GM12891 (cell line): ENCODE data around the gene THAP7.
"Not testable (repeated sequence)": the region's sequence is repeated elsewhere in the genome, so short reads cannot be mapped to it uniquely, and the experiment has no call there.

Experiments used
- POLR2A ChIP-seq: IDR thresholded peaks from 2 replicates; pipeline ENCODE4 v1.6.1; 2011; ENCODE audit warnings: low read depth, low read length, control low read depth
- POLR2AphosphoS5 ChIP-seq: IDR thresholded peaks from 2 replicates; pipeline ENCODE4 v1.6.1; 2011; ENCODE audit warnings: low read depth, low read length, control low read depth
- SPI1 ChIP-seq: IDR thresholded peaks from 2 replicates; pipeline ENCODE4 v1.6.1; 2011; ENCODE audit warnings: low read depth, low read length, control low read depth
- TAF1 ChIP-seq: IDR thresholded peaks from 2 replicates; pipeline ENCODE4 v1.6.1; 2011; ENCODE audit warnings: low read depth, low read length, control low read depth

- TF ChIP-seq POLR2AphosphoS5, POLR2A, SPI1, TAF1: not testable (repeated sequence)
Measured at GRCh38 chr22:21048448-21048847, 46.5 kb upstream of the THAP7 start.
